ENCODE results near the gene ARHGEF39. TPM values are rescaled to one million over a fixed set of nuclear protein-coding genes. Genes with fewer than 3 reads are reported as not detected.

The ARHGEF39 gene
- total RNA-seq, 1 donor from 2014 or later = 0.85 TPM

GRCh38 chr9:35660966-35661415 is 4.0 kb downstream of the ARHGEF39 start:
- peaks cover 79% of the 10 kb centered on the region for H3K4me1 Mint-ChIP-seq (ENCODE audit: low read depth)
- no peak for DNase-seq (ENCODE audit: low spot score)
- H3K9me3 Mint-ChIP-seq (ENCODE audit: low read depth) = no peaks in the 10 kb centered on the region
- peak; percentile 84 for TF ChIP-seq CTCF (IDR thresholded peaks at IDR 0.05)
- peaks cover 10% of the 10 kb centered on the region for H3K36me3 Mint-ChIP-seq (ENCODE audit: low read depth)
- peak overlapping the region; percentile 24 for H3K4me3 Mint-ChIP-seq (ENCODE audit: unreplicated experiment)
- H3K27me3 Mint-ChIP-seq (ENCODE audit: low read depth) = no peaks in the 10 kb centered on the region
- peak overlapping the region; percentile 90 for H3K27ac Mint-ChIP-seq (ENCODE audit: unreplicated experiment)

GRCh38 chr9:35659340-35659739 is 5.7 kb downstream of the ARHGEF39 start:
- Mint-ChIP-seq H3K27ac (ENCODE audit: unreplicated experiment) (peak overlapping the region; percentile 90), H3K4me1 (ENCODE audit: low read depth) (peaks cover 68% of the 10 kb centered on the region), H3K4me3 (ENCODE audit: unreplicated experiment) (peak overlapping the region; percentile 78), H3K27me3 (ENCODE audit: low read depth) (no peaks in the 10 kb centered on the region), H3K36me3 (ENCODE audit: low read depth) (peaks cover 10% of the 10 kb centered on the region), H3K9me3 (ENCODE audit: low read depth) (no peaks in the 10 kb centered on the region)
- no peak for TF ChIP-seq CTCF (IDR thresholded peaks at IDR 0.05)
- no peak for DNase-seq (ENCODE audit: low spot score)

GRCh38 chr9:35658968-35659220 is 6.1 kb downstream of the ARHGEF39 start:
- TF ChIP-seq CTCF (IDR thresholded peaks at IDR 0.05) = no peak
- H3K4me1 Mint-ChIP-seq (ENCODE audit: low read depth) = peaks cover 63% of the 10 kb centered on the region
- H3K9me3 Mint-ChIP-seq (ENCODE audit: low read depth) = no peaks in the 10 kb centered on the region
- H3K4me3 Mint-ChIP-seq (ENCODE audit: unreplicated experiment) = peak overlapping the region; percentile 78
- peak overlapping the region; percentile 90 for H3K27ac Mint-ChIP-seq (ENCODE audit: unreplicated experiment)
- peaks cover 10% of the 10 kb centered on the region for H3K36me3 Mint-ChIP-seq (ENCODE audit: low read depth)
- H3K27me3 Mint-ChIP-seq (ENCODE audit: low read depth) = no peaks in the 10 kb centered on the region
- DNase-seq (ENCODE audit: low spot score) = no peak

GRCh38 chr9:35658137-35658967 is 6.6 kb downstream of the ARHGEF39 start, which contains the start of gene CCDC107:
TSS of gene CCDC107 (plus strand) at chr9:35658292. CDS start at chr9:35658380, 88 bp downstream.
- peak within 1 kb of the TSS; percentile 99 for H3K27ac Mint-ChIP-seq (ENCODE audit: unreplicated experiment)
- no peak for DNase-seq (ENCODE audit: low spot score)
- H3K36me3 Mint-ChIP-seq (ENCODE audit: low read depth) = peaks cover 10% of the 10 kb centered on the region
- no peaks in the 10 kb centered on the region for H3K27me3 Mint-ChIP-seq (ENCODE audit: low read depth)
- H3K9me3 Mint-ChIP-seq (ENCODE audit: low read depth) = no peaks in the 10 kb centered on the region
- TF ChIP-seq CTCF (IDR thresholded peaks at IDR 0.05) = peak; percentile 90
- peaks cover 58% of the 10 kb centered on the region for H3K4me1 Mint-ChIP-seq (ENCODE audit: low read depth)
- H3K4me3 Mint-ChIP-seq (ENCODE audit: unreplicated experiment) = peak within 1 kb of the TSS; percentile 78

GRCh38 chr9:35657546-35658136 is 7.4 kb downstream of the ARHGEF39 start, which contains the start of gene RMRP:
TSS of gene RMRP (minus strand) at chr9:35658019.
- Mint-ChIP-seq H3K27me3 (ENCODE audit: low read depth) (no peaks in the 10 kb centered on the region), H3K4me1 (ENCODE audit: low read depth) (peaks cover 52% of the 10 kb centered on the region), H3K9me3 (ENCODE audit: low read depth) (no peaks in the 10 kb centered on the region), H3K36me3 (ENCODE audit: low read depth) (peaks cover 10% of the 10 kb centered on the region), H3K4me3 (ENCODE audit: unreplicated experiment) (peak within 1 kb of the TSS; percentile 78), H3K27ac (ENCODE audit: unreplicated experiment) (peak within 1 kb of the TSS; percentile 99)
- peak; percentile 57 for TF ChIP-seq CTCF (IDR thresholded peaks at IDR 0.05)
- DNase-seq (ENCODE audit: low spot score) = peak; percentile 100

All from chondrocyte (in vitro differentiated cells).